Eye (tissue), 1 donor: ENCODE results near the gene HUS1.
A peak's percentile ranks its signal among the peaks of the same experiment; 100 is the strongest.
"Not testable (repeated sequence)": the region's sequence is repeated elsewhere in the genome, so short reads cannot be mapped to it uniquely, and the experiment has no call there.

Source experiments
- DNase-seq: peaks from one replicate; pipeline ENCODE4 v3.0.0-alpha.2; 2015

Gene HUS1

DNA sequence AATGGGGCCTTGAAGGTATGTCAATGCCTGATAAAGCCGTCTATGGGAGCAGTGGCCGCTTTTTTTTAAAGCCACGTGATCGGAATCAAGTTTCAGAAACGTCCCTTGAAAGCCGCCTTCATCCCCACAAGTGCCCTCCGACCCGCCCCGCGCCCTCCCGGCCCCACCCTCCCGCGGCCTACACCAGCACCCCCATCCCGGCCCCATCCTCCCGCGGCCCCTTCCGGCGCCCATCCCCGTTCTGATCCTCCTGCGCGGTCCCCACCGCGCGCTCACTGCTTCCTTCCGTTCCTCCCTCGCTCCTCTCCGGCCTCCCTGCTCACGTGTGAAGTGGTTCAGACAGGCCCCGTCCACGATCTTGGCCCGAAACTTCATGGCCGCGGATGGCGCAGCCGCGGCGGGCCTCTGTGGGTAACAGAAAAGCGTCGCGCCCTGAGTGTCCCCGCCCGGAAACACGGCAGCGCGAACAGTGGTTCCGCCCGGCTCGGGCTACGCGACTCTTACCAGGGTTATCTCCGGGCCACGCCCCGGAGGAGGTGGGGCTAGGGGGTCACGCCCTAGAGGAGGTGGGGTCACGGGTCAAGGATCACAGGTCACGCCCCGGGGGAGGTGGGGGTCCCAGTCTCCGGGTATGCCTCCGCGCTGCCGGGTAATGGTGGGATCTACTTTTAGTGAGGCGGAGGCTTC, at the start of gene HUS1:
HUS1 (minus strand) TSS at position 471 of the 687 bp plus-strand sequence; CDS start at position 375, 96 bp downstream.
- DNase-seq = peak; percentile 94

DNA sequence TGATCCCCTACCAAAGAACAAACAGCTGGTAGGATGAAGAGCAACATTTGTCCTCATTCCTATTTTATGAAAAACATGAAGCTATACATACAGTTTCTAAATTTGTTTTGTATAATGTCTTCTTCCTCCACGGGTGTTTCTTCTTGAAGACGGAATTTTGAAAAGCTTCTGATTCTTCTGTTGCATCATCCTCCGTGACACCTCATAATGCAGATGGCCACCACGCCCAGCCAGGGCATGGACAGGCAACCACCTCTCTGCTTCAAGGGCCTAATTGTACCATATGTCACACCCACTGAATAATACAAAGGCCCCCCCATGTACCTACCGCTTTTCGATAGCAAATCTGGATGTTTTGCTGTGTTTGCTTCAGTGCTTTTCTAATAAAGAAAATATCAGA, 49.5 kb upstream of the HUS1 start, which contains the start of gene SUN3:
SUN3 (minus strand) TSS at position 170 of the 400 bp plus-strand sequence; CDS start at position 1, 169 bp downstream.
- DNase-seq = no peak

DNA sequence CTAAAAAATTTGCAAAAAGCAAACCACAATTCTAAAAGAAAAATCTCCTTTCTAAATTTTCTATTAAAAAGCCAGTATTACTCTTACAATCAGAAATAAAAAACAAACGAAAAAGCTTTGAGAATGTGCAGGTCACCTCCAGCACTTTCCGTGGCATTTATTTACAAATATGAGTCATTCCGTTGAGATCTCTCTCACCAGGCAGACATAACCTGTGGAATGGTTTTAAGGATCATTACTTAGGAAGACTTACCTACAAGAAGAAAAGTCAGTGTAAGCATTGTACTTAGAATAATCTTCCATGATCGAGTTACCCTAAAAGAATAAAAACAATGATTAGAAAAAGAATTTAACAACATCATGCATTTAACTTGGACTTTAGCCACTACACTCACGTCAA, 46.2 kb upstream of the HUS1 start:
- DNase-seq = no peak

DNA sequence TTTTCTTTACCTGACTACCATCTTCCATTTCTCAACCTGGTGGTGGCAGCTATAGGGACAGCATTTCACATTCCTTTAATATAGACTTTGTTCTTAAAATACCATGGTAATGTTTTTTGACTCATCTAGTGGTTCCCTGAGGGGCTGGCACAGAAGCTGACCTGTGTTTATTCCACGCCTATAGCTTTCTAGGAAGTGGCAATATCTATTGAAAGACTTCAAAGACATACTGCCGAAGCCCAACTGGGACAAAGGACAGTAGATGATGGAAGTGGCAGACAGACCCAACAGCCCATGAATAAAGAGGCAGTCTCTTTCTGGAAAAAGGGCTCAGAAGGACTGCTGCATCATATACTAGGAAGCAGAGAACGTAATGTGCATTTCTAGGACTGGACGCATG, 38.3 kb upstream of the HUS1 start:
- no peak for DNase-seq

DNA sequence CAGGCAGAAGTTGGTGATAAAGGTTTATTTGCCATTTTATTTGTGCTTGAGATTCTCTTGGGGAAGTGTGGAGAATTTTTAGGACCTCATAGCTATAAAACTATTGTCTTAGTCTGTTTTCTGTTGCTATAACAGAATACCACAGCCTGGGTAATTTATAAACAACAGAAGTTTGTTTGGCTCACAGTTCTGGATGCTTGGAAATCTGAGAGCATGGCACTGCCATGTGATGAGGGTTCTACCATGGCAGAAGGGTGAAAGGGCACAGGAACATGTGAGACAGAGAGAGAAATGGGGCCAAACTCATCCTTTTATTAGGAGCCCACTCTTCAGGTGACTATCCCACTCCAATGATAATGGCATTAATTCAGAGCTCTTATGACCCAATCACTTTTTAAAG, 37.2 kb upstream of the HUS1 start:
- DNase-seq = no peak

DNA sequence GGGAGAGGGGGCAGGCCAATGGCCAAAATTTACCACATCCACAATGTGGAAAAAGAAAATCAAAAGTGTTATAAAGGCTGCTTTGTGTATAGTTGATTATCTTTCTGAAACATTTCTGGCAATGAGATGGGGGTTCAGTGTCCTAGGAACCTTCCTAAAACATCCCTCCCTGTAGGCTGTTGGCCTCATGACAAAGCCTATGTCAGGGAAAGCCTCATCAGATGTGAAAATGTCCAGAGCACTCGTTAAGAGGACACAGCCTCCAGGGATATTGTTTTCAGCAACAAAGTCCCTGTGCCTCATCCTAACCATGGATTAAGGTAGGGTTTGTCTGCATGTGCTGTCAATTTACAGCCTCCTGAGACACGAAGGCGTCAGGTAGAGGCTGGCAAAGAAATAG, 32.5 kb upstream of the HUS1 start:
- no peak for DNase-seq

DNA sequence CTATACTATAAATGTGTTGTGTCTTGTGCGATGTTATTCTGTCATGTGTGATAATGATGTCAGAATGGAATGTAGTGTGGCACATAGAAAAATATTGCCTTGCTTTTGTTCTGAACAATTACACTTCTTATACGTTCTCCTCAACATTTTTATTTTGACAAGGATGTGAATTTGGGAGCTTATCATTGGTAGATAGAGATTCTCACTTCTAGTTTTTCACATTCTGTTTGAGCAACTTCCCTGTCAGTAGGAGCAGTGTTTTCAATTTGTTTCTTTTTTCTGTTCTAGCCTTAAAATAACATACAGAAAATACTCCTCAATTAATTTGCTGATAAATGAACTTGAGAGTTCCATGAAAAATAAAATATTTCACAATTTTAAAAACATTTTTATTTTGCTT, 31.9 kb upstream of the HUS1 start:
- DNase-seq = no peak

DNA sequence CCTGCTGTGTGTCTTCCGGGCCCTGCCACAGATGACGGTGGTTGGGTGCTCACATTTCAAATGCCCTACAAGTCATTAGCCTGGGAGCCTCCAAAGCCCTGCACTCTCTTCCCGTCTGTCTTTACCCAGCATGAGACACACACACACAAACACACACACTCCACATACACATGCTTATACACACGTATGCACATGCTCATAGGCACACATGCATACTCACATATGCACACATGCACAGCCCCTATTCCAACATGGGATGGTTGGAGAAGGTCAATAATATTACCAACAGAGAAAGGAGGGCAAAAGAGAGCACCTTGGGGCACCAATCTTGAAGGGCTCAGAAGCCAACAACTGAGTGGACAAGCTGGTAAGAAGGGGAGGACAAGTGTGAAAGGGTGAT, 30.5 kb upstream of the HUS1 start:
- DNase-seq = no peak

DNA sequence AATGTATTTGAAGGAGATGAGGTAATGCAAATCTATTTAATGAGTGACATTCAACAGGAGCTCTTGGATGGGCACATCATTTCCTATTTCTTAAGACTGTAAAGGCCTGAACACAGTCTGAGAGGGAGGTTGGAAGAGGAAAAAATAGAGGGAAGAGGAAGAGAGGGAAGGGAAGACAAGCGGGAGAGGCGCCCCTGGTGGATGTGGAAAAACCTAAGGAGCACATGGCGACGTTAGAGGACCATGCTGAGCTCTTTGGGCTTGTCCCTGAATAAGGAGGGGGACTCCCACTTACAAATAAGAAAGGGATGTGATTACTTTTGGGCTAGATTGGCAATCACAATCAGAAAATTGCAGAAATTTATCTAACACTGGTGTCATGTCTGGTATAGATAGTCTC, 29.8 kb upstream of the HUS1 start:
- no peak for DNase-seq

DNA sequence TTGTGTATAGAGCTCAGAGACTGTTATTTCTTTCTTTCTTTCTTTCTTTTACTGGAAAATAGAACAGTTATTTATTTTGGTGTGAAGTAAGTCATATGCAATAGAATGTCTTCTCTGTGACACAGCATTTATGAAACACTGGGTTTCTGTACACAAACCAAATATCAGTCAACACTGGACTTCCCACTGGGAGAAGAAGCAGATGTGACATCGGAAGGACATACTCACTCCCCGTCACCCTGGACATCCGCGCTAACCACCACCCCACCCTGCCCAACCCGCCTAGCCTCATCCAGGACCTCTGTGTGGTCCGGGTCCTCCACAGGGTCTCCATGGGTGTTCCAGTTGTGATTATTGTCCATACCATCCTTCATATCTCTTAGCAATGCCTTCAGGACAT, 27.5 kb upstream of the HUS1 start:
- no peak for DNase-seq

DNA sequence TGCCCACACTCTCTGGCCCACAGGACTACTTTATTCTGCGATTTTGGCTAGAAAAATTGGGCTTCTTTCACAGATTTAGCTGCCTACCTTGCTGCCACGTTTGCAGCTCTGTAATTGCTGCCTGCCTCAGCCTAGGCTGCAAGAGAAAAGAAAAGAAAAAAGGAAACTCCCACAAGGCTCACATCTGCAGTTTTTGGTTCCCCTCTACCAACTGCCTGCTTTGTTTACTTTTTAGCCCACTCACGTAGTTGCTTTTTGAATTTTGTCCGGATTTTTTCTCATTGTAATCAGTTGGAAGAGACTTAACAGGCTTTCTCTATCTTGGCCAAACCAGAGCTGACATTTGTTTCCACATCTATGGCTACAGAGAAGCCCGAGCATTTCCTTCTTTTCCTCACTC, 25.2 kb upstream of the HUS1 start:
- DNase-seq = no peak

DNA sequence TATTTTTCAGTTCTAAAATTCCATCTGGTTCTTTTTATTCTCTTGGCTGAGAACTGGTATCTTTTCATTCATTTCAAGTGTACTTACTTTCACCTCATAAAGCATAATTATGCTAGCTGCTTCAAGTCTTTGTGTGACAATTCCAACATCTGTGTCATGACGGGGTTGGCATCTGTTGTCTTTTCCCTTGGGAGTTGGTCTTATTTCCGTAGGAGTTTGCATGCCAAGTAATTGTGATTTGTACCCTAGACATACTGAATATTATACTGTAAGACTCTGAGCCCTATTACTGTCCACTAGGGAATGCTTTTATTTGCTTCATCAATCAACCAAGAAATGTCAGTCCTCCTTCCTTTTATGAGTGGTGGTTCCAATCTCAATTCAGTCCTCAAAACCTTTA, 24.6 kb upstream of the HUS1 start:
- DNase-seq = peak; percentile 47

DNA sequence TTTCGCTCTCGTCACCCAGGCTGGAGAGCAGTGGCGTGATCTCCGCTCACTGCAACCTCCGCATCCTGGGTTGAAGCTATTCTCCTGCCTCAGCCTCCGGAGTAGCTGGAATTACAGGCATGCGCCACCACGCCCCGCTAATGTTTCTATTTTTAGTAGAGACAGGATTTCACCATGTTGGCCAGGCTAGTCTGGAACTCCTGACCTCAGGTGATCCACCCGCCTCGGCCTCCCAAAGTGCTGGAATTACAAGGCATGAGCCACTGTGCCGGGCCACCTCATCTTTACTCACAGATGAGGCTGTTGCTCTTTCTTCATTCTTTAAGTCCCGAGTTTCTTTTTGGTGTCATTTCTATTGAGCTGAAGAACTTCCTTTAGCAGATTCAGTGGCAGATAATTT, 20.7 kb upstream of the HUS1 start:
- DNase-seq = not testable (repeated sequence)

DNA sequence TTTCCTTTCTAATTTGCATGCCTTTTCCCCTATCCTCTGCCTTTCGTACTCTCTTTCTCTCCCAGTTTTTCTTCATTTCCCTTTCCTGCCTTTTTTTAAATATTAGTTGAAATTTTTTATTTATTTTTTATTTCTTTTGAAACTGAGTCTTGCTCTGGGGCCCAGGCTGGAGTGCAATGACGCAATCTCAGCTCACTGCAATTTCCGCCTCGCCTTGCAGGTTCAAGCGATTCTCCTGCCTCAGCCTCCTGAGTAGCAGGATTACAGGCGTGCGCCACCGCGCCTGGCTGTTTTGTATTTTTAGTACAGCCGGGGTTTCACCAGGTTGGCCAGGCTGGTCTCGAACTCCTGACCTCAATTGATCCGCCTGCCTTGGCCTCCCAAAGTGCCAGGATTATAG, 20.0 kb upstream of the HUS1 start:
- DNase-seq = no peak

DNA sequence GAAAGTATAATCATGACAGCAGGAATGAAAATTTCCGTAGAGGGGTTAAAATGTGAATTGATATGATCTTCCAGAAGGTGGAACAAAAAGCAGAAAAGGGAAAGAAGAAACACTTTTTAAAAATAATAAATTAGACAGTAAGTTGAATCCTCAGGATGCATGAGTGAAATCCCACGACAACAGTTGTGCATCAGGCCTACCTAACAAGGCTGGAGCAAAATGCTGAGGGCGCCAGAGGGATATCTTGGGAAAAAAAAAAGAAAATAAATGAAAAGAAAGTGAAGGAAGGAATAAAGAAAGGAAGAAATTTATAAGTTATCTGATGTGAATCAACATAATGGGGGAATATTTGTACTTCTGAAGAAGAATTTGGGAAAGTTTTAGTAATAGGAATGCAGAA, 13.0 kb upstream of the HUS1 start:
- DNase-seq = no peak

DNA sequence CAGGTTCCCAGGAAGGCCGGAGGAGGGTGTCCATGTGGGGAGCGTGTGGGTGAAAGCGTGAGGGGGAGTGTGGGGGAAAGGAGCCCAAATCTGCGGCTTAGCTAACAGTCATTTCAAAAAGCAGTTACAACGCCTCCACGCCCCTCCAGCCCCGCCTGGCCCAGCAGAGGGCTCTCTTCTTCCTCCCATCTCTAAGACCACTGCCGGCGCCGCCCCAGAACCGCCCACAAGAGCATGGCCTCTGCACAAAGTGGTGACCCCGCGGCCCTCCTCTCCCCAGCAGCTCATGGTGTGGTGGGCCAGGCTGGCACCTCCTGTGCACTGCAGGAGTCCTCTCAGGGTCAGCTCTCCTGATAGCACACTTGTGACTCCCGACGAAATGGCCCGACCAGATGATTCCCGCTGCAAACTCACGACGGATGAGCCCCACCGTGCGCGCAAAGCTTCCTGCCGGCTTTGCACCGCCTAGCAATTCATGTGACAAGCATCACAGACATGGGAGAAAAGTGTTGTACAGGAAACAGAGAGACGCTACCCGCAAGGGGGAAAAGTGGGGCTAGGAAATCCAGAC, 12.4 kb upstream of the HUS1 start:
- peak; percentile 92 for DNase-seq

DNA sequence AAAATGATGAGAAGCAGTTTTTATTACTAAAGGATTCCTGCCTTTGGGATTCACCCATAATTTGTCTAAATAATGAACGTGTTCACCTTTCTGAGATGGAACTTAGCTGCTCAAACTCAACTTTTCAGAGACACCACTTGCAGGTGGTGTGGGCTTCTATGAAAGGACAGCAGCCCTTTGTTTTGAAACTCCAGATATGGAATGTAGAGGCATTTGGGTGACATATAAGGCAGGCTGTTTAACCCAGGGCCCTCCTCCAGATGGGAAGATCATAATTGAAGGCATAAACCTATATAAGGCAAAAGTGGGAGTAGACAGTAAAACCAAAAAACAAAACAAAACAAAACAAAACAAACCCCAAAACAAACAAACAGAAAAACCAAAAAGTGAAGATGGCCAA, 11.9 kb upstream of the HUS1 start:
- DNase-seq = no peak

DNA sequence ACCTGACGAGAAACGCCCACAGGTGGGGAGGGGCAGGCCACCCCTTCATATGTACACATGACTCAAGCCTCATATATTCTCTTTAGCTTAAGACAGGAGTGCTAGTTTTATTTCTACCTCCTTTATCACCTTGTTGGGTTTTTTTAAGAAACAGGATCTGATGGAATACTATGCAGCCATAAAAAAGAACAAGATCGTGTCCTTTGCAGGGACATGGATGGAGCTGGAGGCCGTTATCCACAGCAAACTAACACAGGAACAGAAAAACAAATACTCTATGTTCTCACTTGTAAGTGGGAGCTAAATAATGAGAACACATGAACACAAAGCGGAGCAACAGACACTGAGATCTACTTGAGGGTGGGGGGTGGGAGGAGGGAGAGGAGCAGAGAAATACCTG, 11.2 kb upstream of the HUS1 start:
- DNase-seq = no peak

DNA sequence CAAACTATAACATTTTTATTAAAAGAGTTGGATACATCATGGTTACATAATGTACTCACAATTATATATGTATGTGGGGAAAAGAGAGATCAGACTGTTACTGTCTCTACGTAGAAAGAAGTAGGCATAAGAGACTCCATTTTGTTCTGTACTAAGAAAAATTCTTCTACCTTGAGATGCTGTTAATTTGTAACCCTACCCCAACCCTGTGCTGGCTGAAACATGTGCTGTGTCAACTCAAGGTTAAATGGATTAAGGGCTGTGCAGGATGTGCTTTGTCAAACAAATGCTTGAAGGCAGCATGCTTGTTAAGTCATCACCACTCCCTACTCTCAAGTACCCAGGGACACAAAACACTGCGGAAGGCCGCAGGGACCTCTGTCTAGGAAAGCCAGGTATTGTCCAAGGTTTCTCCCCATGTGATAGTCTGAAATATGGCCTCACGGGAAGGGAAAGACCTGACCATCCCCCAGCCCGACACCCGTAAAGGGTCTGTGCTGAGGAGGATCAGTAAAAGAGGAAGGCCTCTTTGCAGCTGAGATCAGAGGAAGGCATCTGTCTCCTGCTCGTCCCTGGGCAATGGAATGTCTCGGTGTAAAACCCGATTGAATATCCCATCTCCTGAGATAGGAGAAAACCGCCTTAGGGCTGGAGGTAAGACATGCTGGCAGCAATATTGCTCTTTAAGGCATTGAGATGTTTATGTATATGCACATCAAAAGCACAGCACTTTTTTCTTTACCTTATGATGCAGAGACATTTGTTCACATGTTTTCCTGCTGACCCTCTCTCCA, 10.4 kb upstream of the HUS1 start:
- not testable (repeated sequence) for DNase-seq

DNA sequence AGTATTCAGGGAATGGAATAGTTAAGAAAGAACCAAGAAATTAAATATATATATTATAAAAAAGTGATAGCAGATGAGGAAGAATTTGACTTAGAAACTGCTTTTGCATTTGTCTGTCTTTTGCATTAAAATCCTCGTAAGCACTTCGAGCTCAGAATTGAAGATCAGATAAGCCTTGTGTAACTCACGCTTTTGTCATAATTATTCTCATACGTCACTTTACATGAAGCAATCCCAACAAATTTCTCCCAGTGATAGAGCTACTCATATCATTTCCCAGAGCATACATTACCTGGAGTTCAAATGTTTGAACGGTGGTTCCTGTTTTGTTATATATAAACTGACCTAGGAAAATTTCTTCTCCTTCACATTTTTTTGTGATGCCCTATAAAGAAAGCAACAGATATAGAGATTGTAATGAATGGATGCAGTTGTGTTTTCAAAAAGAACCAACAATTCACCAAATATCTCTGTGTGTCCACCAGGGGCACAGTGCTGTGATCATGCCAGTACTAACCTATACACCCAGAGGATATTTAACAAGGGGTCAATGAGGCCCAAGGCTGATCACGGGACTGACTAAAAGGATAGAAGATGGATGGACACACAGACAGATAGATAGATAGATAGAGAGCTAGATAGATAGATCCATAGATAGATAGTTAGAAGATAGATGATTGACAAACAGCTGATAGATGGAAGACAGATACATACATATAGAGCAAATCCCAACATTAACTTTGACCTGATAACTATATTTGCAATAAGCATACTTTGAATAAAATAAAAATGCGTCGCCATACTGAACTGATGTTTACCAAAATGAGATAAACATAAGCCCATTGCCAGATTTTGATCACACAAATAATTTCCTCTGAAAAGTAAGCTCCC, 9.3 kb upstream of the HUS1 start:
- DNase-seq = no peak

DNA sequence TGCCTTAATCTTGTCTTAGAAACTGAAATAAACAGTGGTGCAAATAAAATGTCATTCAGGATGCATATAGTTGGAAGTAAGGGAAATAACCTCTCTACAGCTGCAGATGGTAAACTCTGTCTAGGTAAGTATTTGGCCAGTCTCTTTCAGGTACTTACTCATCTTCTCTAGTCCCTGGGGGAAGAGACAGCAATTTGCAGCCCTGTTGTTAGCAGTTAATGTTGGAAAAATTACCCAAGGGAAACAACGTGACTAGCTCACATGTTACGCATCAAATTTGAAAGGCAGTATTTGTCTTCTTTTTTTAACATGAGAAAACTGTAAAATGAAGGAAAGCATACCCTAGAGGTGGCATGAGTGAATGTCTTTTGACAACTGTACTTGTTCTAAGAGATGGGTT, 3.2 kb upstream of the HUS1 start:
- peak; percentile 14 for DNase-seq

DNA sequence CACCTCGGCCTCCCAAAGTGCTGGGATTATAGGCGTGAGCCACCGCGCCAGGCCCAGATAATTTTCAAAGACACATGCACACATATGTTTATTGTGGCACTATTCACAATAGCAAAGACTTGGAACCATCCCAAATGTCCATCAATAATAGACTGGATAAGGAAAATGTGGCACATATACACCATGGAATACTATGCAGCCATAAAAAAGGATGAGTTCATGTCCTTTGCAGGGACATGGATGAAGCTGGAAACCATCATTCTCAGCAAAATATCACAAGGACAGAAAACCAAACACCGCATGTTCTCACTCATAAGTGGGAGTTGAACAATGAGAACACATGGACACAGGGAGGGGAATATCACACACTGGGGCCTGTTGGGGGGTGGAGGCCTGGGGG, 1.2 kb upstream of the HUS1 start:
- DNase-seq = not testable (repeated sequence)

DNA sequence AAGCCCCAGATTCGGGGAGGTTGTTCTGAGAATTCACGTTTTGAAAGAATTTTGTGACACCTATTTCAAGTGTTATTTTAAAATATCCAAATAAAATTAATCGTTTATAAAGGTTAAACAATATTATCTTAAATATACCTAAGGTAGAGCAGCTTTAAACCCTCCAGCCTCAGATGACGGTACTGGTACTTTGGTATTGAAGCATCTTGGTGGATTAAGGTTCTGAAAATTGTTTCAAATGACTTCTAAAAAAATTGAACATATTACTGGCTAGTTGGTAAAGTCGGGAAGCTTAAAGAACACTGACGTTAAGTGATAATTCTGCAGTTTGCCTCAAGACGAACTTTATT, 392 bp upstream of the HUS1 start:
- DNase-seq = no peak
